HAP-1 (cell line): ENCODE measurements around the gene PSMB7.
"Not testable (repeated sequence)": the region's sequence is repeated elsewhere in the genome, so short reads cannot be mapped to it uniquely, and the experiment has no call there.

Source experiments
- DNase-seq, 2 experiments: peaks; one replicate each; pipeline ENCODE4 v3.0.0-alpha.2; 2016 to 2020; ENCODE audit warnings: low spot score in 2 of 2
- H3K27me3 ChIP-seq: fragments of 250-450 bp; sonication (Bioruptor Pico); 2 replicates; pipeline ENCODE4 v1.5.1; 2020; ENCODE audit warnings: low read depth, mild to moderate bottlenecking, moderate library complexity
- H3K36me3 ChIP-seq: fragments of 250-450 bp; sonication (Bioruptor Pico); replicated peaks from 2 replicates; pipeline ENCODE4 v1.5.1; 2020; ENCODE audit warnings: mild to moderate bottlenecking
- H3K4me1 ChIP-seq: fragments of 250-450 bp; sonication (Bioruptor Pico); 2 replicates; pipeline ENCODE4 v1.5.1; 2020; ENCODE audit warnings: mild to moderate bottlenecking
- H3K4me3 ChIP-seq: fragments of 250-450 bp; sonication (Bioruptor Pico); 2 replicates; pipeline ENCODE4 v1.5.1; 2020; ENCODE audit warnings: mild to moderate bottlenecking, moderate library complexity
- H3K9me3 ChIP-seq: fragments of 250-450 bp; sonication (Bioruptor Pico); 2 replicates; pipeline ENCODE4 v1.5.1; 2020; ENCODE audit warnings: mild to moderate bottlenecking, moderate library complexity
- in situ Hi-C: fragments of 300-500 bp; cut with MboI; formaldehyde crosslinking; loops from 3 replicates; pipeline ENCODE4 v1.14.3; 2020; ENCODE audit warnings: low sequenced_read_pairs, inconsistent platforms, mixed read lengths

The PSMB7 gene

GRCh38 chr9:124438091-124438490 is 22.8 kb upstream of the PSMB7 start:
- in situ Hi-C loops: no loop called here
- no peaks in the 10 kb centered on the region for H3K36me3 ChIP-seq
- H3K27me3 ChIP-seq: 0 out of 2 replicates have a peak, but pooled peaks cover 2% of the 10 kb centered on the region
- H3K4me3 ChIP-seq: no peak overlapping the region
- no peak for DNase-seq
- no peaks in the 10 kb centered on the region for H3K4me1 ChIP-seq
- no peaks in the 10 kb centered on the region for H3K9me3 ChIP-seq

GRCh38 chr9:124437086-124437485 is 21.8 kb upstream of the PSMB7 start:
- Histone ChIP-seq H3K9me3 (no peaks in the 10 kb centered on the region), H3K4me1 (no peaks in the 10 kb centered on the region), H3K36me3 (no peaks in the 10 kb centered on the region), H3K4me3 (no peak overlapping the region), H3K27me3 (0 out of 2 replicates have a peak, but pooled peaks cover 1% of the 10 kb centered on the region)
- in situ Hi-C loops: no loop called here
- DNase-seq: no peak

- H3K9me3 ChIP-seq: no peaks in the 10 kb centered on the region
- H3K4me1 ChIP-seq: no peaks in the 10 kb centered on the region
- in situ Hi-C loops: no loop called here
- no peaks in the 10 kb centered on the region for H3K27me3 ChIP-seq
- H3K4me3 ChIP-seq: no peak overlapping the region
- no peak for DNase-seq
- H3K36me3 ChIP-seq: no peaks in the 10 kb centered on the region
Measured at GRCh38 chr9:124436320-124436719, 21.1 kb upstream of the PSMB7 start.

- Histone ChIP-seq H3K9me3 (no peaks in the 10 kb centered on the region), H3K36me3 (no peaks in the 10 kb centered on the region), H3K27me3 (no peaks in the 10 kb centered on the region), H3K4me1 (no peaks in the 10 kb centered on the region), H3K4me3 (no peak overlapping the region)
- DNase-seq: no peak
- in situ Hi-C loops: no loop called here
Measured at GRCh38 chr9:124429530-124429867, 14.3 kb upstream of the PSMB7 start.

GRCh38 chr9:124428751-124429529 is 13.7 kb upstream of the PSMB7 start:
- in situ Hi-C loops: no loop called here
- H3K36me3 ChIP-seq: no peaks in the 10 kb centered on the region
- no peak overlapping the region for H3K4me3 ChIP-seq
- no peaks in the 10 kb centered on the region for H3K9me3 ChIP-seq
- no peak for DNase-seq
- H3K27me3 ChIP-seq: no peaks in the 10 kb centered on the region
- no peaks in the 10 kb centered on the region for H3K4me1 ChIP-seq

- H3K9me3 ChIP-seq: no peaks in the 10 kb centered on the region
- H3K27me3 ChIP-seq: no peaks in the 10 kb centered on the region
- no peaks in the 10 kb centered on the region for H3K4me1 ChIP-seq
- no peak overlapping the region for H3K4me3 ChIP-seq
- H3K36me3 ChIP-seq: no peaks in the 10 kb centered on the region
- no peak for DNase-seq
- in situ Hi-C loops: no loop called here
Measured at GRCh38 chr9:124427281-124427680, 12.0 kb upstream of the PSMB7 start.

- no peaks in the 10 kb centered on the region for H3K4me1 ChIP-seq
- H3K36me3 ChIP-seq: no peaks in the 10 kb centered on the region
- H3K27me3 ChIP-seq: no peaks in the 10 kb centered on the region
- in situ Hi-C loops: no loop called here
- DNase-seq: no peak
- H3K4me3 ChIP-seq: no peak overlapping the region
- H3K9me3 ChIP-seq: no peaks in the 10 kb centered on the region
Measured at GRCh38 chr9:124426361-124426760, 11.1 kb upstream of the PSMB7 start.

GRCh38 chr9:124425733-124426132 is 10.5 kb upstream of the PSMB7 start:
- H3K4me3 ChIP-seq, H3K9me3 ChIP-seq, H3K27me3 ChIP-seq, H3K4me1 ChIP-seq, in situ Hi-C loops, H3K36me3 ChIP-seq, DNase-seq: not testable (repeated sequence)

GRCh38 chr9:124423591-124423990 is 8.3 kb upstream of the PSMB7 start:
- Histone ChIP-seq H3K4me3 (no peak overlapping the region), H3K36me3 (no peaks in the 10 kb centered on the region), H3K27me3 (no peaks in the 10 kb centered on the region), H3K4me1 (no peaks in the 10 kb centered on the region), H3K9me3 (no peaks in the 10 kb centered on the region)
- DNase-seq: no peak
- in situ Hi-C loops: loop anchor here (25.0 kb wide), 1 partner anchor 289 kb away; no protein-coding TSS in a partner anchor

GRCh38 chr9:124423155-124423554 is 7.9 kb upstream of the PSMB7 start:
- Histone ChIP-seq H3K9me3 (no peaks in the 10 kb centered on the region), H3K4me3 (no peak overlapping the region), H3K4me1 (no peaks in the 10 kb centered on the region), H3K36me3 (no peaks in the 10 kb centered on the region), H3K27me3 (no peaks in the 10 kb centered on the region)
- in situ Hi-C loops: loop anchor here (25.0 kb wide), 1 partner anchor 289 kb away; no protein-coding TSS in a partner anchor
- DNase-seq: no peak

- peak in 1 of 2 experiments; percentile 29 for DNase-seq
- H3K4me1 ChIP-seq: no peaks in the 10 kb centered on the region
- in situ Hi-C loops: loop anchor here (25.0 kb wide), 1 partner anchor 291 kb away; no protein-coding TSS in a partner anchor
- no peaks in the 10 kb centered on the region for H3K9me3 ChIP-seq
- no peak overlapping the region for H3K4me3 ChIP-seq
- no peaks in the 10 kb centered on the region for H3K27me3 ChIP-seq
- H3K36me3 ChIP-seq: no peaks in the 10 kb centered on the region
Measured at GRCh38 chr9:124420991-124421543, 5.8 kb upstream of the PSMB7 start.

- no peaks in the 10 kb centered on the region for H3K36me3 ChIP-seq
- H3K9me3 ChIP-seq: 0 out of 2 replicates have a peak, but pooled peaks cover 2% of the 10 kb centered on the region
- H3K4me3 ChIP-seq: no peak overlapping the region
- in situ Hi-C loops: loop anchor here (5.0 to 25.0 kb wide), 2 partner anchors 112 to 292 kb away; no protein-coding TSS in a partner anchor
- no peak for DNase-seq
- no peaks in the 10 kb centered on the region for H3K27me3 ChIP-seq
- no peaks in the 10 kb centered on the region for H3K4me1 ChIP-seq
Measured at GRCh38 chr9:124419832-124420489, 4.7 kb upstream of the PSMB7 start.

GRCh38 chr9:124415852-124416484 is 726 bp upstream of the PSMB7 start:
- Histone ChIP-seq H3K4me3 (peak overlapping the region; percentile 78), H3K9me3 (0 out of 2 replicates have a peak, but pooled peaks cover 2% of the 10 kb centered on the region), H3K27me3 (no peaks in the 10 kb centered on the region), H3K36me3 (peaks cover 30% of the 10 kb centered on the region), H3K4me1 (peaks cover 4% of the 10 kb centered on the region)
- in situ Hi-C loops: loop anchor here (5.0 to 25.0 kb wide), 2 partner anchors 116 to 296 kb away; no protein-coding TSS in a partner anchor
- peak in 1 of 2 experiments; percentile 27 for DNase-seq
